DMS 273 (cell line): ENCODE measurements around the gene HSD11B1L.
"Not testable (repeated sequence)": the region's sequence is repeated elsewhere in the genome, so short reads cannot be mapped to it uniquely, and the experiment has no call there.

Source experiments
- DNase-seq: peaks from one replicate; lab custom pipeline; 2025; ENCODE audit not compliant: unreplicated experiment; lab: John Stamatoyannopoulos, UW

Gene HSD11B1L

GRCh38 chr19:5697890-5698634 is 17.2 kb downstream of the HSD11B1L start:
- DNase-seq: peak; percentile 62

GRCh38 chr19:5698635-5699422 is 18.0 kb downstream of the HSD11B1L start:
- no peak for DNase-seq

DNA sequence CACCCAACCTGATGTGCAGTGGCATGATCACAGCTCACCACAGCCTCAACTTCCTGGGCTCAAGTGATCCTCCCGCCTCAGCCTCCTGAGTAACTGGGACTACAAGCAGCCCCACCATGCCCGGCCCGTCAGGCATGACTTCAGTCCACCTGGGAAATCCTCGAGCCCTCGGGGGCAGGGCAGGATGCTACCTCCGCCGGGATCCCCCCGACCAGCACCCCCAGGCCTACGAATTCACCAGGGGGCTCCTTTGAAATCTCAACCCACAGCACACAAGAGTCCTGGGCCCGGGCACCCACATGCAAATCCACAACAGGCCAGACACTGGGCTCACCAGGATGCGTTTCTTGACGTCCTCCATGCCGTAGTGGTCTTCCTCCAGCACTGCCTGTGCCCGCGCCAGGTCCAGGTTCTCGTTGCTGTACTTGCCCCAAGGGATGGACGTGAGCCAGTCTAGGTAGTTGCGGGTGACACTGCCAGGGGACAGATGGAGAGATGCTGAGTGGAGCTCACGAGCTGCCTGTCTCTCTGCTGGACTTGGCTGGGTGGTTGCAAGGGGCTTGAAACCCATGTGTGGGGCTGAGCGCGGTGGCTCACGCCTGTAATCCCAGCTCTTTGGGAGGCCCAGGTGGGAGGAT is 19.7 kb downstream of the HSD11B1L start:
- no peak for DNase-seq

DNA sequence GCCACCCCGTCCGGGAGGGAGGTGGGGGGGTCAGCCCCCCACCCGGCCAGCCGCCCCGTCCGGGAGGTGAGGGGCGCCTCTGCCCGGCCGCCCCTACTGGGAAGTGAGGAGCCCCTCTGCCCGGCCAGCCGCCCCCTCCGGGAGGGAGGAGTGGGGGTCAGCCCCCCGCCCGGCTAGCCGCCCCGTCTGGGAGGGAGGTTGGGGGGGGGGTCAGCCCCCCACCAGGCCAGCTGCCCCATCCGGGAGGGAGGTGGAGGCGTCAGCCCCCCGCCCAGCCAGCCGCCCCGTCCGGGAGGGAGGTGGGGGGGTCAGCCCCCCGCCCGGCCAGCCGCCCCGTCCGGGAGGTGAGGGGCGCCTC is 21.2 kb downstream of the HSD11B1L start:
- not testable (repeated sequence) for DNase-seq

GRCh38 chr19:5703819-5704818 is 23.3 kb downstream of the HSD11B1L start:
- DNase-seq: no peak

DNA sequence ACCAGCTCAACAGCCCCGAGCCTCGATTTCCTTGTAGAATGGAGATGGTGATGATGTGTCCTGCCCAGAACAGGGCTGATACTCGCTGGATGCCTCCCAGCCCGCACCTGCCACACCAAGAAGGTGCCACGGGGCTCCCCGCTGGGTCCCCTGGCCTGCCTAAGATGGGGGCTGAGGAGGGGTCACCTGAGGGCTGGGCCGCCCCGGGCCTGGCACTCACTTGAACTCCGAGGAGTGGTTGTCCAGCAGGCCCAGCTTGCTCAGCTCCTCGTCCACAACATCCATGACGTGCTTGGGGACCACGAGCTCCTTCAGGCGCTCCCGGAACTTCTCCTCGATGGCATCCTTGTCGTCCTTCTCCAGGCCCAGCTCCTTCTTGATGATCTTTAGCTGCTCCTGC is 24.7 kb downstream of the HSD11B1L start:
- no peak for DNase-seq

- no peak for DNase-seq
Observed at GRCh38 chr19:5706876-5707573, 26.2 kb downstream of the HSD11B1L start.

DNA sequence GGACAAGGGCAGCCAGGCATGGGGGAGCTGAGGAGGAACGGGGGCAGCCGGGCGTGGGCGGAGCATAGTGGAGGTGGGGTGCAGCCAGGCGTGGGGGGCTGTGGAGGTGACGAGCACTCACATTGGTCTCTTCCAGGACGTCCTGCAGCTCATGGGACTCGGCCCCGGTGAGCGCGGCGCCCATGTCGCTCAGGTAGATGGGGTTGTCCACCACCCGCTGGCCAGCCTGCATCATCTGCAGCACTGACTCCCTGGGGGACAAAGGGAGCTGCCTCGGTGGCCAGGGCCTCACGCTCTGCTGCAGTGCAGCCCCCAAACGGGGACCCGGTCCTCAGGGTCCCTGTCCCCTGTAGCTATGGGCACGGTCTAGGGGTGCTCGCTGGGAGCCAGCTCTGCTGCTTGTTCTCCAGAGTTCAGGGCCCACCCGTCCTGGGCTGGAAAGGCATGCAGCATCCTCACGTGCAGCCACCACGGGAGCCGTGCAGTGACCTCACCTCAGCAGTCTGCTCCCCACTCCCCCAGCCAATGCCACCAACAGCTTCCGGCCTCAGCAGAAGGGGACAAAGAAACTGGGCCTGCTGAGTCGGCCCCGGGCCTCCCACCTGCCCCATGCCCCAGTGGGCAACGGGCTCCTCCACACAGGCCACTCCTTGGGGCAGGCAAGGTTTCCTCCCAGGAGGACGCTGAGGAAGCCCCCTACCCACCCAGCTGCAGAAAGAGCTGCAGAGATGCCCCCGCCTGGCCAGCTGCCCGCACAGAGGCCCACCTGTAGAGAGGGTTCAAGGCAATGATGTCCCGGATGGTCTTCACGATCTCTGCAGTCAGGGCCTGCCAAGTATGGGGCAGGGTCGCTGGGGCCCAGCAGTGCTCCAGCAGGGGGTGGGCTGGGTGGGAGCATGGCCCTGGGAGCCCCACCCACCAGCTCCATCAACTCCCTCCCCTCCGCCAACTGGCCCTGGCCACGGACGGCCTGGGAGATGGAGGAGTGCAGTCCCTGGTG is 27.0 kb downstream of the HSD11B1L start:
- no peak for DNase-seq

DNA sequence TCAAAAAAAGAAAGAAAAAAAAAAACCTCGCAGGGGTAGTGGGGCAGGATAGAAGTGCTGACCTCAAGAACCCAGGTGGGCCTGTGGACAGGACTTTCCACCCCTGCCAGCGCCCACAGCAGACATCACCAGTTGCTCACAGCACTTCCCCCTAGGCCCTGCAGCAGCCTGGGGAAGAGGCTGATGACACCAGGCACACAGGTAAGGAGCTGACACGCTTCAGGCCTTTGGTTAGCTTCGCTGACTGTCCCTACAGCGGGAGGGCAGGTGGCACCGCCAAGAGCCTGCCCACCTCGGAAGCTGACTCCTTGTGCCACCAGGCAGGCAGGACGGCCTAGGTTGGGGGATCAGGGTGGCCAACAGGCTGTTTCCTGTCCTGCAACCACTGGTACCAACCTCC is 30.2 kb downstream of the HSD11B1L start:
- no peak for DNase-seq

DNA sequence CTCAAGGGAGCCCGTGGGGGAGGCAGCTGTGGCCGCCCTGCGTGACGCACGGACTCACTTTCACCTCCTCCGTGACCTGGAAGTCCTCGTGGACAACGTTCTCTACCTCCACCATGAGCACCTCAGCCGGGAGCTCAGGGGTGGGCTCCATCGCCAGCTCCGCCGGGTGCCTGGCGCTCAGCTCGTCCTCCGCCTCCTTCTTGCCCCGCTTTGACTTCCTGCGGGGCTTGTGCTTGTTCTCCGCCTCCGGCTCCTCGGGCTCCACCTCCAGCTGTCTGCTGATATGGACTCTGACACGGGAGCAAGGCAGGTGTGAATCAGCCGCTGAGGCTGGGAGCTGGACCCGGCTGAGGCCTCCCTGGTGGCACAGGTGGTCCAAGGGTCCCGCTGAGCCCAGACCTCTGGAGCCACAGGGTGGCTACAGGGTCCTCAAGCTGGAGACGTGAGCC is 30.9 kb downstream of the HSD11B1L start:
- no peak for DNase-seq

GRCh38 chr19:5713228-5713627 is 32.4 kb downstream of the HSD11B1L start:
- no peak for DNase-seq

GRCh38 chr19:5714816-5715215 is 34.0 kb downstream of the HSD11B1L start:
- DNase-seq: no peak

GRCh38 chr19:5717215-5717935 is 36.5 kb downstream of the HSD11B1L start:
- DNase-seq: no peak

DNA sequence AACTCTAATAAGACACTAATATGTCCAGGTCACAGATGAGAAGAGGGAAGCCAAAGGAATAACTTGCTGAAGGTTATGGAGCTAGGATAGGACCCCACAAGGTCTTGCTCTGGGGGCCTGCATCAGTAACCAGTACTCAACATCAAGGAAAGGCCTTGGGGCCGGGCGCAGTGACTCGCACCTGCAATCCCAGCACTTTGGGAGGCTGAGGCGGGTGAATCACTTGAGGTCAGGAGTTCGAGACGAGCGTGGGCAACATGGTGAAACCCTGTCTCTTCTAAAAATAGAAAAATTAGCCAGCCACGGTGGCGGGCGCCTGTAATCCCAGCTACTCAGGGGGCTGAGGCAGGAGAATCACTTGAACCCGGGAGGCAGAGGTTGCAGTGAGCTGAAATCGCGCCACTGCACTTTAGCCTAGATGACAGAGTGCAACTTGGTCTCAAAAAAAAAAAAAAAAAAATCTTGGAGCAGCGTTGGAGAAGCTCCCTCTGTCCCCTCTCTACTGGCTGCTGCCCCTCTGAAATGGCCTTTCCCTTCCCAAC is 37.3 kb downstream of the HSD11B1L start:
- no peak for DNase-seq

DNA sequence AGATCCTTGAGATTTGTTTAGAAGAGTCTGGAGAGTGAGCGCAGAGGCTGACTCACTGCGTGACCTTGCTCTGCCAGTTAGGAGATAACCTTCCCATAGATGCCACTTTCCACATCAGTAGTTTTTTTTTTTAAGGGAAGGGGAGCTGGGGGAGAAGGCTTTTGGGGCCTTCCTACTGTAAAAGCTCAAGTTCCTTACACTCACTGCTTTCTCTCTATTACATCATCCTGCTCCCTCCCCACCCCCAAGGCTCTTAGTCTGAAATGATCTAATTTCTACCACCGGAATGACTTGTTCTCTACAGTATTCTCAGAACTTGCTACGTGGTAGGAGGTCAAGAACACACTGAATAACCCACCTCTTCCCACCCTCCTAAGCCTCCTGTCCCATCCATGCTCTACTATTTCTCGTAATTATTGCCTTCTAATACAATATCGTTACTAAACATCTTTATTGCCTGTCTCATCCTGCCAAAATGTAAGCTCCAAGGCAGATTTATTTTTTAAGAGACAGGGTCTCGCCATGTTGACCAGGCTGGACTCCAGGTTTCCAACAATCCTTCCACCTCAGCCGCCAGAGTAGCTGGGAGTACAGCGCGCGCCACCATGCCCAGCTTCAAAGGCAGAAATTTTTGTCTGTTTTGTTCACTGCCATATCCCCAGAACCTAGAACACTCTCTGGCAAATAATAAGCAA is 37.9 kb downstream of the HSD11B1L start:
- peak; percentile 77 for DNase-seq

GRCh38 chr19:5719274-5719960 is 38.6 kb downstream of the HSD11B1L start:
- DNase-seq: peak; percentile 68
